C4-2B (cell line): ENCODE data around the gene FTCDNL1.

Source experiments
- H3K27ac ChIP-seq: fragments of 450-650 bp; 2 replicates; pipeline ENCODE4 v1.5.1; 2017
- CTCF ChIP-seq: fragments of 450-650 bp; conservative IDR thresholded peaks from 2 replicates; pipeline ENCODE4 v1.5.1; 2017; ENCODE audit warnings: mild to moderate bottlenecking
- ZFX ChIP-seq: fragments of 450-650 bp; IDR thresholded peaks from 2 replicates; pipeline ENCODE4 v1.6.1; 2017

FTCDNL1 gene

GRCh38 chr2:199818754-199819153 is 32.2 kb downstream of the FTCDNL1 start:
- H3K27ac ChIP-seq: no peak overlapping the region
- TF ChIP-seq CTCF (no peak), ZFX (no peak)

DNA sequence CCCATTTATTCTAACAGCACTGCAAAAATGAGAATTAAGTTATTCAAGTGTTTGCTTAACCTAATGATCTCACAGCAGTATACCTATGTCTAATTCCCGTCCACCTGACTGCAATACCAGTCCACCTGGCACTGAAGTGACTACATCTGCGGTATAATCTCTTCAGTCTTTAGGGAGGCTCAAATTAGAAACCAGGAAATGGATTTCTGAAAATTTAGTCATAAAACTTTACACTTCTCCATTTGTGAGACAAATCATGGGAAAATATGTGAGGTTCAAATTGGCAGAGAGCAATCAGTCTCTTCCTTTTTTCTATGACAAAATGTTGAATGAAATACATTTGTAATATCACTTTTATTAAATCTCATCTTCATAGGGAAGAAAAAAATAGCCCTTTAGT is 33.0 kb downstream of the FTCDNL1 start:
- no peak for TF ChIP-seq CTCF
- TF ChIP-seq ZFX: no peak
- H3K27ac ChIP-seq: no peak overlapping the region

GRCh38 chr2:199814817-199815211 is 36.2 kb downstream of the FTCDNL1 start:
- TF ChIP-seq ZFX (no peak), CTCF (no peak)
- H3K27ac ChIP-seq: no peak overlapping the region

DNA sequence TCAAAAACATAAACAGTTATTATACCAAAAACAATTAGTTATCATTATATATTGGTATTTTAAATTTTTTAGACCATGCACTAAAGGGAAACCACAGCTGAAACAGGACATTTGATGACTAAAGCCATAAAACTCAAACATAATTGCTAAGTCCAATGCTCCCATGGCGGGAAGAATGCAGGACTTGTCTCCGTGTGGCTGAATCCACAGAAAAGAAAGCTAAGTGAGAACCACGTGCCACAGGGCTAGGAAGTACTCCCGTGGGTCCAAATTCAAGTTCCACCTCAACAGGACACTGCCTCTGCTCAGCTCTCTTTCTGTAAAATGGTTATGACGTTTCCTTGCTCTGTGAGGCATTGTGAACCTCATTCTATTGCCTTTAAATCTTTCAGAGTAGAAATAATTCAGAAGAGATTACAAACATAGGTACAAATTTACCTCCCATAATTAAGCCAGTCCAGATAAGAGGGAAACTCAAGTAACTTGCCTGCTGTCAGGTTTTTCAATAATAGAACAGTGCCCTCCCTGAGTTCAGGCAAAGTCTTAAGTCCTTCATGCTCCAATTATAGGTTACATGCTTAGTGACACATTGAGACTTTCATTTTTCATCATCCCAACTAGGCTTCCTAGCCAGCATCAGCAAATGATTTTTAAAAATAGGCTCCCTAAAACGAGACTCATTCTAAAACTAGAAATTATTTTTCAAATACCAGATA is 36.7 kb downstream of the FTCDNL1 start:
- H3K27ac ChIP-seq: no peak overlapping the region
- TF ChIP-seq ZFX (no peak), CTCF (no peak)

- no peak for TF ChIP-seq CTCF
- no peak for TF ChIP-seq ZFX
- H3K27ac ChIP-seq: no peak overlapping the region
Measured at GRCh38 chr2:199812493-199812892, 38.5 kb downstream of the FTCDNL1 start.

DNA sequence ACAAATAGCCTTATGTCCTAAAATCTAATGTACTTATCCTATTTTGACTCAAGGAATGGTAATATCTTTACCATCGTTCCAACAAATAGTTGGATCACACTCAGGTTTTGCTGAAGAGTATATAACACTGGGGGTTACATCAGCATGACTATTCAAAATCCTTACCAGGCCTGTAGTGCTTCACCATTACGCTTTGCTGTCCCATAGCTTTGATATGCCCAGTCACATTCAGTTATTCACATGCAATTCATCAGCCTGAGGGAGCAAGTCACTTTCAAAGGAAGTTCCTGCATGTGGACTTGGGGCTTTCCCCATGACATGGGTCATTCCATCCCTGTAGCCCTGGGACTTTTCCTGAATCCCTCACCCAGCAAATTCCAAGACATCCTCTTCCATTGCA is 39.6 kb downstream of the FTCDNL1 start:
- no peak overlapping the region for H3K27ac ChIP-seq

More for the DNA sequence above, 39.6 kb downstream of the FTCDNL1 start:
- TF ChIP-seq CTCF: no peak
- no peak for TF ChIP-seq ZFX
